Activated naive CD4-positive, alpha-beta T cell treated with anti-CD3 and anti-CD28 coated beads, Interleukin-2, amount 10 ng/mL, durations not matched to agents 7 days and 5 days (primary cell): ENCODE results near the gene RYR1.
"Not testable (repeated sequence)": the region's sequence is repeated elsewhere in the genome, so short reads cannot be mapped to it uniquely, and the experiment has no call there.

ENCODE experiments used
- CTCF ChIA-PET: fragments of 350-600 bp; sonication (Branson Sonifier 250); formaldehyde crosslinking; loops from one replicate; lab custom pipeline; 2021; ENCODE audit warnings: antibody characterized with exemption; lab: Charles Lee
- DNase-seq: peaks from one replicate; pipeline ENCODE4 v3.0.0-alpha.2; 2020
- H3K27ac Mint-ChIP-seq: one replicate; pipeline ENCODE4 v1.8.0; 2021; ENCODE audit warnings: mild to moderate bottlenecking, moderate library complexity, mixed read lengths
- H3K27me3 Mint-ChIP-seq: one replicate; pipeline ENCODE4 v1.8.0; 2021; ENCODE audit warnings: mild to moderate bottlenecking, mixed read lengths
- H3K36me3 Mint-ChIP-seq: one replicate; pipeline ENCODE4 v1.8.0; 2021; ENCODE audit warnings: mixed read lengths
- H3K4me1 Mint-ChIP-seq: one replicate; pipeline ENCODE4 v1.8.0; 2021; ENCODE audit warnings: mixed read lengths
- H3K4me3 Mint-ChIP-seq: one replicate; pipeline ENCODE4 v1.8.0; 2021; ENCODE audit warnings: mild to moderate bottlenecking, moderate library complexity, mixed read lengths
- H3K9me3 Mint-ChIP-seq: one replicate; pipeline ENCODE4 v1.8.0; 2021; ENCODE audit warnings: mixed read lengths

Gene RYR1

DNA sequence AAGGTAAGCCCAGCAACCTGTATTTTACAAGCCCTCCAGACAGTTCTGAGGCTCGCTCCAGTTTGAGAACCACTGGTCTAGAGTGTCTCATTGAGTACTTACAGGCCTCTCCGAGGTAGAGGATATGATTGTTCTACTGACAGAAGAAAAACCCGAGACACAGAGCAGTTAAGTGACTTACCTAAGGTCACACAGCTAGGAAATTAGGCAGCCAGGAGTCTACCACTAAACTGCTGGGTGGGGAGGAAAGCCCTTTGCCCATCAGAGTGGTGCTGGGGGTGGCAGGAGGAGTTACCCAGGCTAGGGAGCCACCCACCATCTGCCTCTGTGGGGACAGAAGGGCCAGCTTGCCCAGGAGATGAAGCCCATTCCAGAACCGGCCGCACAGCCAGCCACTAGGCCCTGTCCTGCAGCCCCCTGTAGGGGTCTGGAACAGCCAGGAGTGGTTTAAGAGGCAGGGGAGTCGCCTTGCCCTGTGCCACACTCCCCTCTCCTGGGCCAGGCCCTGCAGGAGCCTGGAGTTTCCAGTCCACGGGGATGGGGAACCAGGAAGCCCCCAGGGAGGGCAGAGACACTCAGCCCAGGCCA is 8.2 kb upstream of the RYR1 start:
- no peaks in the 10 kb centered on the region for H3K36me3 Mint-ChIP-seq
- peaks cover 28% of the 10 kb centered on the region for H3K4me1 Mint-ChIP-seq
- no peaks in the 10 kb centered on the region for H3K9me3 Mint-ChIP-seq
- H3K4me3 Mint-ChIP-seq = no peak overlapping the region
- no peak overlapping the region for H3K27ac Mint-ChIP-seq
- DNase-seq = no peak
- peaks cover 28% of the 10 kb centered on the region for H3K27me3 Mint-ChIP-seq
- CTCF ChIA-PET = interaction anchor here (1.6 kb wide), 2 partner anchors 8 to 21 kb away, joined by 4 to 5 read pairs; no protein-coding TSS in a partner anchor

- H3K9me3 Mint-ChIP-seq = no peaks in the 10 kb centered on the region
- peaks cover 28% of the 10 kb centered on the region for H3K4me1 Mint-ChIP-seq
- DNase-seq = peak; percentile 48
- no peaks in the 10 kb centered on the region for H3K36me3 Mint-ChIP-seq
- H3K27me3 Mint-ChIP-seq = peaks cover 27% of the 10 kb centered on the region
- peak within 1 kb of the TSS; percentile 59 for H3K4me3 Mint-ChIP-seq
- CTCF ChIA-PET = interaction anchor here (1.6 kb wide), 2 partner anchors 9 to 22 kb away, joined by 4 to 5 read pairs; no protein-coding TSS in a partner anchor
- H3K27ac Mint-ChIP-seq = peak within 1 kb of the TSS; percentile 67
These were observed 7.6 kb upstream of the RYR1 start, which contains the start of gene RASGRP4 for GRCh38 chr19:38425810-38426466. RASGRP4 (minus strand) TSS chr19:38426219; CDS start chr19:38426091, 128 bp downstream.

DNA sequence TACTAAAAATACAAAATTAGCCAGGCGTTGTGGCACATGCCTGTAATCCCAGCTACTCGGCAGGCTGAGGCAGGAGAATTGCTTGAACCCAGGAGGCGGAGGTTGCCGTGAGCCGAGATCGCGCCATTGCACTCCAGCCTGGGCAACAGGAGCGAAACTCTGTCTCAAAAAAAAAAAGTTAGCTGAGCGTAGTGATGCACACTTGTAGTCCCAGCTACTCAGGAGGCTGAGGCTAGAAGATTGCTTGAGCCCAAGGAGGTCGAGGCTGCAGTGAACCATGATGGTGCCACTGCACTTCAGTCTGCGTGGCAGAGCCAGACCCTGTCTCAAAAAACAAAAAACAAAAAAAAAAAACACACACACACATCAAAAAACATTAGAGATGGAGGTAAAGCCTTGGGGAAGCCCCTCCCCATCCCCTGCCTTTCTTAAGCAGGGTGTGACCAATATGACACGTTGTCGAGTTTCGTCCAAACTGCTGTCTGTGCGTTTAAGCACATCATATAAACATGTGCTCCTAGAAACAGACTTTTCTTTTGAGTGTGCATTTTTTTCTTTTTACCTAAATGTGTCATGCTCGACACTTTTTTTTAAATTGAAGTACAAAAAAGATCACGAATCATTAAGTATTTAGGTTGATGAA is 6.3 kb upstream of the RYR1 start:
- not testable (repeated sequence) for H3K4me3 Mint-ChIP-seq, H3K36me3 Mint-ChIP-seq, H3K9me3 Mint-ChIP-seq
- H3K27me3 Mint-ChIP-seq = peaks cover 22% of the 10 kb centered on the region
- peak overlapping the region; percentile 65 for H3K27ac Mint-ChIP-seq
- DNase-seq = peak; percentile 29
- H3K4me1 Mint-ChIP-seq = peaks cover 28% of the 10 kb centered on the region
- CTCF ChIA-PET = interaction anchor here (1.6 kb wide), 1 partner anchor 10 kb away, joined by 5 read pairs; no protein-coding TSS in a partner anchor

DNA sequence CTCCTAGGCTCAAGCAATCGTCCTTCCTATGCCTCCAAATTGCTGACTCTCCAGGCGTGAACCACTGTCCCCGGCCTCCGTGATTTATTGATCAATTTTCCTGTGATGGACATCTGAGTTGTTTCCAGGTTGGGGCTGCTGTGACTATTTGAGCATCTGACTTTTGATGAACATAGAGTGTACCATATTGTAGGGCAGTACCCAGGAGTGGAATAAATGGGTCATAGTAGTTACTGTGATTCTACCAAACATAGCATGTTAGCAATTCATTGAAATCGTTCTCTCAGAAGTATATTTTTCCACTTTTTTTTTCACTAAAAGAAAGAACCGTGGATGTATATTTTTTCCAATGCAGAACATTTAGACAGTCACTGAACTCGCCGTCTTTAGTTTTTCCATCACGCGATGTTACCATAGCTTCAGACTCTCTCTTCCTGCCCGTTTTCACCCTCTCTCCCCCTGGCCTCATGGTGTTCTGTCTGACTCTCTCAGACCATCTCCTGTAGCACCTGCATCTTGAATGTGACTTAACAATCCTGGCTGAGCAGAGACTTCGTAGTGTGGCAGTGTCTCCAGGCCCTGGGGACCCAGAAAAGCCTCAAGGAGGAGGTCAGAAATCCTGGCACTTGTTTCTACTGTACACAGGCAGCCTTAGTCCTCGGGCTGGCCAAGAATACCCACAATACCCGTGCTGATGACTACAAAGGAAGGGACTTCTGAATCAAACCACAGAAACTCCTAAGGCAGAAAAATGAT is 4.3 kb upstream of the RYR1 start:
- DNase-seq = no peak
- peaks cover 35% of the 10 kb centered on the region for H3K4me1 Mint-ChIP-seq
- peaks cover 30% of the 10 kb centered on the region for H3K27me3 Mint-ChIP-seq
- CTCF ChIA-PET = no interaction called here
- no peak overlapping the region for H3K4me3 Mint-ChIP-seq
- no peaks in the 10 kb centered on the region for H3K36me3 Mint-ChIP-seq
- no peaks in the 10 kb centered on the region for H3K9me3 Mint-ChIP-seq
- H3K27ac Mint-ChIP-seq = no peak overlapping the region

- Mint-ChIP-seq H3K4me3 (no peak overlapping the region), H3K27me3 (peaks cover 36% of the 10 kb centered on the region), H3K36me3 (no peaks in the 10 kb centered on the region), H3K4me1 (peaks cover 36% of the 10 kb centered on the region), H3K9me3 (no peaks in the 10 kb centered on the region), H3K27ac (no peak overlapping the region)
- no peak for DNase-seq
- CTCF ChIA-PET = no interaction called here
These were observed 3.7 kb upstream of the RYR1 start for GRCh38 chr19:38429811-38430156.

GRCh38 chr19:38430931-38431330 is 2.6 kb upstream of the RYR1 start:
- CTCF ChIA-PET = interaction anchor here (0.8 kb wide), 1 partner anchor 28 kb away, joined by 3 read pairs; the partner anchor contains the start of gene FAM98C
- Mint-ChIP-seq H3K27me3 (peaks cover 42% of the 10 kb centered on the region), H3K9me3 (no peaks in the 10 kb centered on the region), H3K36me3 (no peaks in the 10 kb centered on the region), H3K4me3 (no peak overlapping the region), H3K27ac (peak overlapping the region; percentile 52), H3K4me1 (peaks cover 32% of the 10 kb centered on the region)
- DNase-seq = no peak

- CTCF ChIA-PET = interaction anchor here (0.9 kb wide), 2 partner anchors 32 to 81 kb away, joined by 3 read pairs; partner anchors contain the start of gene FAM98C
- Mint-ChIP-seq H3K4me1 (peaks cover 10% of the 10 kb centered on the region), H3K27me3 (peaks cover 35% of the 10 kb centered on the region), H3K9me3 (no peaks in the 10 kb centered on the region), H3K36me3 (no peaks in the 10 kb centered on the region), H3K4me3 (no peak overlapping the region), H3K27ac (no peak overlapping the region)
- DNase-seq = no peak
These were observed 1.1 kb downstream of the RYR1 start for GRCh38 chr19:38434549-38435051.

DNA sequence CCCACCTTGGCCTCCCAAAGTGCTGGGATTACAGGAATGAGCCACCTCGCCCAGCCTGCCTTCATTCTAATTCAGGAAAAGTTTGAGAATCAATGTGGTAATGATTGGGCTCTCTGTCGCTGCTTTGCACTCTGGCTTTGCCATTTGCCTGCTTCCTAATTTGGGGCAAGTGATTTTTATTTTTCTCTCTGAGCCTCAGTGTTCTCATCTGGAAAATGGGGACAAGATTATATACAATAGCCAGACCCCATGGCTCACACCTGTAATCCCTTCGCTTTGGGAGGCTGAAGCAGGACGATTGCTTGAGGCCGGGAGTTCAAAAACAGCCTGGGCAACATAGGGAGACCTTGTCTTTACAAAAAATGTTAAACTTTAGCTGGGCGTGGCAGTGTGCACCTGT is 3.8 kb downstream of the RYR1 start:
- H3K27ac Mint-ChIP-seq = no peak overlapping the region
- no peaks in the 10 kb centered on the region for H3K36me3 Mint-ChIP-seq
- no peak for DNase-seq
- H3K27me3 Mint-ChIP-seq = peaks cover 26% of the 10 kb centered on the region
- H3K4me3 Mint-ChIP-seq = no peak overlapping the region
- CTCF ChIA-PET = interaction anchor here (0.8 kb wide), 1 partner anchor 34 kb away, joined by 3 read pairs; no protein-coding TSS in a partner anchor
- H3K4me1 Mint-ChIP-seq = peaks cover 8% of the 10 kb centered on the region
- no peaks in the 10 kb centered on the region for H3K9me3 Mint-ChIP-seq

DNA sequence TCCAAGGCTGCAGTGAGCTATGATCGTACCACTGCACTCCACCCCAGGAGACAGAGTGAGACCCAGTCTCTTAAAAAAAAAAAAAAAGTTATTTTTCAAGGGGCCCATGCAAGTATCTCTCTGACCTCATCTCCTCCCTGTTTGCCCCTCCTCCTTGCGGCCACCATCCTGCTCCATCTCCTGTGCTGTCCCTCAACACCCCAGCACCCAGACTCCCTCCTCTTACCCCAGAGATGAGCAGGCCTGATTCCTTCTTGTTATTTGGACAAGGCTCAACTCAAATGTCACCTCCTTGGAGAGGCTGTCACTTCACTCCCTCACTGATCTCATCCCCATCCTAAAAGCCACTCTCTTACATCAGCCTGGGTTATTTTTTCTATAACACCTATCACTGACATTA is 4.4 kb downstream of the RYR1 start:
- CTCF ChIA-PET = interaction anchor here (0.8 kb wide), 1 partner anchor 34 kb away, joined by 3 read pairs; no protein-coding TSS in a partner anchor
- Mint-ChIP-seq H3K9me3 (no peaks in the 10 kb centered on the region), H3K36me3 (no peaks in the 10 kb centered on the region), H3K27me3 (peaks cover 25% of the 10 kb centered on the region), H3K4me3 (no peak overlapping the region), H3K4me1 (peaks cover 8% of the 10 kb centered on the region), H3K27ac (no peak overlapping the region)
- no peak for DNase-seq

GRCh38 chr19:38440592-38440991 is 7.1 kb downstream of the RYR1 start:
- Mint-ChIP-seq H3K4me3 (no peak overlapping the region), H3K36me3 (no peaks in the 10 kb centered on the region), H3K27me3 (peaks cover 12% of the 10 kb centered on the region), H3K4me1 (no peaks in the 10 kb centered on the region), H3K9me3 (no peaks in the 10 kb centered on the region), H3K27ac (no peak overlapping the region)
- DNase-seq = no peak
- CTCF ChIA-PET = interaction anchor here (1.8 kb wide), 1 partner anchor 38 kb away, joined by 9 read pairs; the partner anchor contains the start of gene FAM98C

DNA sequence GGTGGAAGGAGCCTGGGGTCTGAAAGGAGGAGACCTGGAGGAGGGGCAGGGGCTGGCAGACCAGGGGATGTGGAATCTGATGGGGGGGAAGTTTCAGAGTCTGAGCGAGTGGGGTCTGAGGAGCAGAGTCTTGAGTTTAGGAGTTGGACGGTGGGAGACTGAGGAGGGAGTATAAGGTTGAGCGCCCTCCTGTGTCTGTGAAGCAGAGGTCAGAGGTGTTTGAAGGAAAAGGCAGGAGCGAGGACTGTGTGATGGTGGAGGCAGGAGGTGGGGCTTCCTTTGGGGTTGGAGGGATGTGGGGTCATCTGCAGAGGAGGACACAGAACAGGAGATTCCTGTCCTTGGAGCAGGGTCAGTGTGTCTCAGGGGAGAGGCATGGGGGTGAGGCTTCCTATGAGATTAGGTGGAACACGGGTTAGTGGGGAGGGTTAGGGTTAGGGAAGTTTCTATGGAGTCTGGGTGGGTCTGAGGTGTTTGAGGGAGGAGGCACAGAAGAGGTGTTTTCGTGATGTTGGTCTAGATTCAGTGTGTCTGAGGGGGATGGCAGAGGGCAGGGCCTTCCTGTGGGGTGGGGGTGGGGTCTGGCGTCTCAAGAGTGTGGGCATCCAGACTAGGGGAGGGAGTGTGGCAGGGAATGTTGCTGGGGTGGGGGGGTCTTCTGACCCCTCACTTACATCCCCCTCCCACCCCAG is 8.3 kb downstream of the RYR1 start:
- no peaks in the 10 kb centered on the region for H3K9me3 Mint-ChIP-seq
- no peaks in the 10 kb centered on the region for H3K4me1 Mint-ChIP-seq
- CTCF ChIA-PET = no interaction called here
- no peak overlapping the region for H3K27ac Mint-ChIP-seq
- no peak overlapping the region for H3K4me3 Mint-ChIP-seq
- peak; percentile 25 for DNase-seq
- no peaks in the 10 kb centered on the region for H3K36me3 Mint-ChIP-seq
- peaks cover 20% of the 10 kb centered on the region for H3K27me3 Mint-ChIP-seq

GRCh38 chr19:38442736-38443135 is 9.2 kb downstream of the RYR1 start:
- H3K9me3 Mint-ChIP-seq = no peaks in the 10 kb centered on the region
- no peak for DNase-seq
- CTCF ChIA-PET = no interaction called here
- no peaks in the 10 kb centered on the region for H3K4me1 Mint-ChIP-seq
- no peak overlapping the region for H3K27ac Mint-ChIP-seq
- peaks cover 21% of the 10 kb centered on the region for H3K27me3 Mint-ChIP-seq
- H3K36me3 Mint-ChIP-seq = no peaks in the 10 kb centered on the region
- no peak overlapping the region for H3K4me3 Mint-ChIP-seq

DNA sequence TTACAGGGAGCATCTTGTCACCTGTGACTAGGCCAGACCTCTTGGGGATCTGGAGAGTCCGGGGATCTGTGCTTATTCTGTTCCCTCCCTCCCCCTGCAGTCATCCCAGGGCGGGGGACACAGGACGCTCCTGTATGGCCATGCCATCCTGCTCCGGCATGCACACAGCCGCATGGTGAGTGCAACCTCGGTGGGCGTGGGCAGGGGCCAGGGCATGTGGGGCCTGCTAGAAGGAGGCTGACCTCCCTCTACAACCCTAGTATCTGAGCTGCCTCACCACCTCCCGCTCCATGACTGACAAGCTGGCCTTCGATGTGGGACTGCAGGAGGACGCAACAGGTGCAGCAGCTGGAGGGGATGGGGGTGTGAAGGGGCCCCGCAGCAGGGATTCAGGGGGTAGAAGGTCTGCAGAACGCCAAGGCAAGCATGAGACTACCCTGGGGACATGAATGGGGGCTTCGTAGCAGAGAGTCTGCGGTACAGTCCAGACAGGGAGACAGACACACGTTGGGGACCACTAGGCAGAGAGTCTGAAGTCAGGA is 10.0 kb downstream of the RYR1 start:
- no peak for DNase-seq
- peaks cover 26% of the 10 kb centered on the region for H3K27me3 Mint-ChIP-seq
- H3K9me3 Mint-ChIP-seq = no peaks in the 10 kb centered on the region
- CTCF ChIA-PET = no interaction called here
- H3K27ac Mint-ChIP-seq = no peak overlapping the region
- H3K4me3 Mint-ChIP-seq = no peak overlapping the region
- H3K36me3 Mint-ChIP-seq = no peaks in the 10 kb centered on the region
- no peaks in the 10 kb centered on the region for H3K4me1 Mint-ChIP-seq
